Activated CD4-positive, alpha-beta T cell treated with anti-CD3 and anti-CD28 coated beads for 1 hour (primary cell): Measurements from ENCODE around the gene BGN.

Experiments used
- DNase-seq: peaks from one replicate; pipeline ENCODE4 v3.0.0-alpha.2; 2020

BGN gene

GRCh38 chrX:153462291-153462690 lies 32.5 kb upstream of the BGN start:
- no peak for DNase-seq

GRCh38 chrX:153463031-153463430 lies 31.7 kb upstream of the BGN start:
- DNase-seq = no peak

DNA sequence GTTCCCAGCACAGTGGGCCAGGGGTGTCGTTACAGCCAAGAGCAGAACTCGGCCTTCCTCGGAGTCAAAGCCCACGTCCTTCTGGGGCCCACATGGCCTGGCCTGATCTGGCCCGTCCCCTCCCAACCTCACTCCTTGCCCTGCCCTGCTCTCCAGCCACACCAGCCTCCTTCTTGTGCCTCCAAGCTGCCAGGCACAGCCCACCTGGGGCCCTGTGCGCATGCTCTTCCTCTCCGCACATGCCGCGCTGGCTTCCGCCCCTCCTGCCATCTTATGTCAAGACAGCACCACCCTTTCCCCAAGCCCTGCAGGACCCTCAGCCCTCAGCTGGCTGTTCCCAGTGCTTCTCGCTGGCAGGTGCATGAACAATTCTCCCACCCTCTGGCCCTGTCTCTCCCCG lies 31.2 kb upstream of the BGN start:
- DNase-seq = no peak

GRCh38 chrX:153464116-153464515 lies 30.7 kb upstream of the BGN start:
- no peak for DNase-seq

DNA sequence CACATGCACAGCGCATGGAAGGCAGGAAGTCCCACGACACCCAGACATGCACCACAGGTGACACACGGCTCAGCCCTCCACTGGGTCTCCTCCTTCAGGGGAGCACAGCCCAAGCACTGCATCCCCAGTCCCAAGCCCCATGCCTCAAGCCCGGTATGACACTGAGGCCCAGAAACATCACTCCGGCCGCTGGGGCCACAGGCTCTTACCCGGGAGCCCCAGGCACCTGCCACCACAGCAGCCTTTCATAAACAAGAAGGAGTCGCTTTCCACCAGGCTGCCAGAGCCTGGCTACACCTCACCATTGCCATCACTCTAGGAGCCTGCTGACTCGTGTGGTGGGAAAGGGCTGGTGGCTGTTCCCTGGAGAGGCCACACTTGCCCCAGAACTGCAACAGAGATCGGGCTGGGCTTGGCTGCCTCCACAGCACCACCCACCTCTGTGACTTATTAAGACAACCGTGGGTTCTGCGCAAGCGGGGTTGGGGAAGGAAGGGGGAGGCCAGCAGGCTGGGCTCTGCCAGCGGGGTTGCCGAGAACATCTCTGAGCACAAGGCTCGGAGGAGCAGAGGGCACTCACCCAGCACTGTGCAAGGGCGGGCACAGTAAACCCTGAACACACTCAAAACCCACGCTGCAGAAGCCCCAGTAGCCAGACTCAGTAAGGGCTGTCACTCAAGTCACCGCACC lies 28.9 kb upstream of the BGN start:
- no peak for DNase-seq

GRCh38 chrX:153468008-153468580 lies 26.7 kb upstream of the BGN start:
- no peak for DNase-seq

GRCh38 chrX:153469811-153470410 lies 24.9 kb upstream of the BGN start:
- no peak for DNase-seq

GRCh38 chrX:153470411-153471363 lies 24.1 kb upstream of the BGN start, which contains the start of gene HAUS7:
Gene HAUS7, minus strand, starts transcription at chrX:153470576. Its CDS starts 19 bp downstream, at chrX:153470557.
- peak; percentile 79 for DNase-seq

GRCh38 chrX:153471663-153472280 lies 23.0 kb upstream of the BGN start:
- no peak for DNase-seq

- no peak for DNase-seq
Observed at GRCh38 chrX:153473126-153473525, 21.7 kb upstream of the BGN start.

DNA sequence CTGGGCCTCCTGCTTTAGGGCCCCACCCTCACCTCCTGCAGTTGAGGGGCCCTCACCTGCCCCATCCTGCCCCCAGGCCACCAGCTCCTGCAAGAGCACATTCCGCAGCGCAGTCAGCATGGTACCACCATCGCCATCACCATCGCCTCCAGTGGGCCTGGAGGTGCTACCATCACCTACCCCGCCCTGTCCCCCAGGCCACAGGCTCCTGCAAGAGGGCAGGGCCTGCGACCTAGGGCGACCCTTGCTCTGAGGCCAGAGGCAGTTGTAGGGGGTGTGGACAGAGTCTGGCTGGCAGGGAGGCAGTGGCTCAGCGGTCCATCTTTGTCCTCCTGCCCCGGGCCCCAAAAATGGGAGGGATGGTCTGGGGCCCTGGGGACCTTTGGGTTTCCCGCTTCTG lies 20.5 kb upstream of the BGN start:
- no peak for DNase-seq

- peak; percentile 42 for DNase-seq
Observed at GRCh38 chrX:153474718-153475117, 20.1 kb upstream of the BGN start.

DNA sequence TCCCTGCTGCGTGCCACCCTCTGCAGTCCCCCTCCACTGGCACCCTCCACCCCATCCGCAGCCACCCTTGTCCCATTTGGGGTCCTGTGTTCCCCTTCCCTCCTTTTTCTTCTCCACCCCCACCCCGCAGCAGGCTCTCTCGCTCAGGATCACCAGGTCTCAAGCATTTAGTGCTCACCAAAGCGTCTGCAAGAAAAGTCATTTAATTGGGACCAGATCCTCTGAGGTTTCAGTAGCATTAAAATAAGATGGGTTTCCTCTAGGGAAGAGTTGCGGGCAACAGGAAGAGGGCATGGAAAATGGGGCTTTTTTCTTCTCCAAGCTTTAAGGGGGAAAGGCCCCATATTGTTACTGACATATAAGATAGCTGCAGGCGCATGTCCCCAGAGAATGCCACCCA lies 19.5 kb upstream of the BGN start:
- no peak for DNase-seq

DNA sequence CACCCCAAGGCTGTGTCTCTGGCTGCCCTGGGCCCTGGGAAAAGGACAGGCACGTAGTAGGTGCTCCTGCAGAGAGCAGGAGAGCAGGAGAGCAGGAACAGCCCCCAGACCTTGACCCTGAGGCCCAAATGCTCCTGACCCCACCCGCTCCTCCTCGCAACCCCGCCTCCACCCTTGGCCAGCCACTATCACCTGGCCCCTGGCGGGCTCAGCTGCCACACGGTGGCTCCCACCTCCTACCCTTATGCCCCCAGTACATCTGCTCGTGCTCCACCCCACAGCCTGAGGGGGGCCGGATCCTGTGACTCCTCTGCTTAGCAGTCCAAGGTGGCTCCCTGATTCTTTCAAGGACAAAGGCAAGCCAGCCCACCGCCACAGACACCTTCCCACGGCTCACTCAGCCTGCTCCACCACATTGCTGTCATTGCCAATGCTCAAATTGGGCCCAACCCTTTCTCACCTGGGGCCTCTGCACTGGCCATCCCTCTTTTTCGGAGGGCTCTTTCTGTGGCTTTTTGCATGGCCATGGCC lies 19.0 kb upstream of the BGN start:
- DNase-seq = no peak

DNA sequence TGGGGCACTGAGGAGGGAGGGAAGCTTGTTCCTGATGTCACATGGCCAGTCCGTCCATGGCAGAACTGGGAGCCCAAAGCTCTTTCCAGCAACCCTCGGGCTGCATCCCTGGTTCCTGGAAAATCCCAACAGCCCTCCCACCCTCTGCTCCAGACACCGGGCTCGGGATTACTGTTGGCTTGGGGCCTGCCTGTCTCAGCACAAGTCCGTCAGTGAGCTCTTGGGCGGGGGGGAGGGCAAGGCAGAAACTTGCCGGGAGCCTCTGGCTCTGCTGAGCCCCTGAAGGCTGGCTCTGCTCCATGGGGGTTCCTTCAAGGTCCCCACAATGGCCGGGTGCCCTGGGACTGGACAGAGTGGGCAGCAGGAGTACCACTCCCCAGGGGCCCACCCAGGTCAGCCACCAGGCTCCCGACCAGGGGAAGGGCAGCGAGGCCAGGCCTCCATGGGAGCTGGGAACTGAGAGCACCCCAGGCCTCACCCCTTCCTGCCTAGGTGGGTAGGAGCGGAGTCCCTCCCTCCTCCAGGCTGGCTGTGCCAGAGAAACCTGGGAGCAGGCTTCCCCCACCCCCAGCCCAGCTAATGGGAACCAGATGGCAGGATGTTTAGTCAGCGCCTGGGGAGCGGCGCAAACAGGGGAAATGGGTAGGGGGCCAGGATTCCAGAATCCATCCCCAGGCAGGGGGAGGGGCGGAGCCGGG lies 18.0 kb upstream of the BGN start:
- no peak for DNase-seq

DNA sequence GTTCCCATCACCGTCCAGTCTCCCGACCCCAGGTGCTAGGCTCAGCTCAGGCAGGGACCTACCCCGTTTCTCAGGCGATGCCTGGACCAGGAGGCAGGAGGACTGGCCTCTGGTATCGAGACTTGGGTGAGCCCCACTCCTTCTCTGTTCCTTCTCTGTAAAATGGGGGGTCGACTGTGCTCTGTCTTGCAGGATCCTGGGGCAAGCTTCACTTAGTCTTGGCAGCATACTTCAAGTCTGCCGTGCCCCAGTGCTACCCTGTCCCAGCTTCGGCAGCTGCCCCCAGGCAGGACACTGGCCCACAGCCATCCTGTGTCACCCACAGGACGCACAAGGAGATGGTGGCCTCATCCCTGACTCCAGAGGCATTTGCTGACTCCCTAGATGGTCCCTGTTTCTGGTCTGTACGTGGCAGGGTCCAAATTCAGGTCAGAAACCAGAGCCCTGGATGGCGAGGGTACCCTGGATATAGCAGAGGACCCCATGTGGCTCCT lies 17.4 kb upstream of the BGN start:
- no peak for DNase-seq

DNA sequence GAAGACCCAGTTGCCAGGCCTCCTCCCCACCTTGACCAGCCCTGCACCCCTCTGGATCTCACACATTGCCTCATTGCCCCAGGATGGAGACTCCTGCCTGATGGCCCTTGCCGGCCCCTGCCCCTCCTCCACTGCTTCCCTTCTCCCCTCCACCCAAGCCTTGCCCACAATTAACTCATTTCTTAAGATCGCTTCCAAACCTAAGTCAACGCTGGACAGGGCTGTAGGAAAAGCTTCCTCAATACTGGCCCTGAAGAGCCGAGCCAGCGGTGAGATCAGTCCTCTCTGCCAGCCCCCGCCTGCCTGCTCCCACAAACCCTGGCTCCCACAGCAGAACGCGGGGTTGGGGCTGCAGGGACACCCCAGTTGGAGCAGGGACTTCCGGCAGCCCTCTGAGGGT lies 16.9 kb upstream of the BGN start:
- no peak for DNase-seq

DNA sequence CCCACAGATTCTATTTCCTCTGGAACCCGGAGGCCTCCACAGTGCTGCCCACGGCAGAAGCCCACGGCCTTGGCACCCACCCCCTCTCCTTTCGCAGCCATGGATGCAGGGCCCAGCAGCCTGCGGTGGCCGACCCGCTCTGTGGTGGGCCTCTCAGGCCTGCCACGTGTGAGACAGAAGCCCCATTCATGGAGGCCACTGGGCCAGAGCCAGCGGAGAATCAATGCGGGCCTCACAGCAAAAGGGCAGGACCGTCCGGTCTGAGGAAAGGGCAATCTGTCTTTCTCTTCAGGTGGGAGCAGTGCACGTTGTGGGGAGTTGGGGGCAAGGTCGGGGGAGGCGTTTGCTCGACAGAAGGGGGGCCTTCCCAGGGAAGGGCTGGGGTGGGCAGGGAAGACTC lies 16.0 kb upstream of the BGN start:
- DNase-seq = no peak

GRCh38 chrX:153481043-153481442 lies 13.7 kb upstream of the BGN start:
- no peak for DNase-seq

- no peak for DNase-seq
Observed at GRCh38 chrX:153482376-153483015, 12.3 kb upstream of the BGN start.

GRCh38 chrX:153485396-153486080 lies 9.2 kb upstream of the BGN start:
- DNase-seq = no peak
